Measurements from ENCODE around the gene ARNT2.

Gene ARNT2

DNA sequence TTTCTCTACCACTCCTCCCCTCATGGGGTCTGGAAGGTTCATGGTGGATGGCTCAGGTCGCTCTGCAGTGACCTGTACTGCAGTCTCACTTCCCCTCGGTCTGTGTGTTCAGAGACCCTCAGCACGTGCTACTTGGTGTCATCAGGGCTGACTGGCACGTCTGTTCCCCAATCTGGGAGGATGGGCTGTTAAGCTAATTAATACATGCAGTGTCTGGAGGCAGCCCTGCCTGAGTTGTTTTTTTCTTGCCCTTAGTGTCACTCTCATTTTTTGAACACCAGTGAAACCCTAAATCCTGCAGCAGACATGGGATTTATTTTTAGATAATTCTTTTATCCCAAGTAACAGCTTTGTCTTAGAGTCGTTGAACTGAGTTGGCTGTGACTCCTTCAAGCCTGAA, 64.6 kb downstream of the ARNT2 start:
- no peak for DNase-seq

GRCh38 chr15:80471881-80472280, 67.7 kb downstream of the ARNT2 start:
- DNase-seq = no peak

DNA sequence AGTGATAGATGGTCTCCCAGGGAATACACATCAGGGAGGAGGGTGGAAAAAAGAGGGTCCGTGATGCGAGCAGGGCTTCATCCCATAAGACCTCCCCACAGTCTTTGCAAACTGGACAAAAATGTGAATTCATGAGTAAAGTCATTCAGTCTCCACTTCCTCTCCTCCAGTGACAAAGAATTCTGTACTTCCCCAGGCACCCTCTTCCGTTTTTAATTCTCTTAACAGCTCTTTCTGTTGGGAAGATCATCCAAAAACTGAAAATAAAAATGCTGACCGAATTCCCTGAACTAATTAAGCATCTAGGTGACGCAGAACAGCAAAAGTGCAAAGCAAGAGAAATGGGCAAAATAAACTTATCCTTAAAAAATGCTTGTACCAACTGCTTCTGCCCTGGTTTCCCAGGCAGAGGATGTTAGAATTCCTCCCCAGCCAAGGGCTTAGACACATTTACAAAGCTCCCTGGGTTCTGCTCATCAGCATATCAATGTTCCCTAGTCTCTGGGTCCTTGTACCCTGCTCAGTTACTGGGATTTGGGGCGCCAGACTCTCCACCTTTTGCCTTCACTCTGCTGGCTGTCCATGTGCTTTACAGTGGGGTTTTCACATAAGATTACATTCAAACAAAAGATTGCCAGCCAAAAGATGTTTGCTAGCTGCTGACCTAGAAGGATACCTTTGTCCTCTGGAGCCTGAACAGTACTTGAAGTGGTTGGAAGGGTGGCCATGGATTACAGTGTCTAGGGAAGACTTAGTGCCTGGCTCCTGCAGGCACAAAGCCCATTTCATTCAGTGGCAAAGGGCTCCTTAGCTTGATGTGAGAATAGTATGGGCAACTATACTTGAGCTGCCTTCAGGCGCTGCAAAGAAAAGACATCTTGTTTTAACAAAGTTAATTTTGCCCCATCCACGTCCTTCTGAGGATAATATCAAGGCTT, 69.4 kb downstream of the ARNT2 start:
- no peak for DNase-seq

- DNase-seq = no peak
Observed at GRCh38 chr15:80474224-80475215, 70.3 kb downstream of the ARNT2 start.

DNA sequence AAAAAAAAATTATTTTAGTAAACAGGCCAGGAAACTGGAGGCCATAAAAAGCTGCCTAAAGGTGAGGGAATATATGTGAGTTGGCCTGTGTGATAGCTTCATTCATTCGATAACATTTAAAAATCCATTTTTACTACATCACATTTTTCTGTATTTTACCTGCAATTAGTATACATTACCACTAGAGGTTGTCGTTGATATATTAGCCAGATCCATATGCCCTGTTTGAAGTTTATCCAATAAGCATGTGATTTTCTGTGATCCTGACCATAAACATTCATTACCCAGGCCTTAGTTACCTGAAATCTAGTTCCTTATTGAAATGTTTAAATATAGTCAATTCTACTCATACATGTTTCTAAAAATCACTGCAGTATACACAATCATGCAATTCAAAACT, 71.4 kb downstream of the ARNT2 start:
- DNase-seq = no peak

- no peak for DNase-seq
Observed at GRCh38 chr15:80476036-80476435, 71.9 kb downstream of the ARNT2 start.

DNA sequence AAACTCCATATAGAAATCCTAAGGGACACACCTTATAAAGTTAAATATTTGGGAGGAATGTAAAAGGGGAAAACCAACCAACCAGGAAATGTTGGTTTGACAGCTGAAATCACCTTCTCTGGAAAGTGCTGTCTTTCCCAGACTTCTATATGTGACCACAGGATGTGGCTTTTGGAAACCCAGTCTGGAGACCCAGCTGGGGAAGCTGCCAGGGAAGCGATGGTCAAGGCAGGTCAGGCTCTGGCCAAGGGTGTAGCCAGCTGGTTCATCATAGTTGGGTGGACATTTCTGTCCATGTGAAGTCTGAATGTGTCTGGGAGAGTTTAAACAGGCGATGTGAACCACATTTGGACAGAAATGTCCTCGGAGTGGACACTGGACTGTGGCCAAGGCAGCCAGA, 73.9 kb downstream of the ARNT2 start:
- DNase-seq = no peak

- DNase-seq = no peak
Observed at GRCh38 chr15:80479191-80479590, 75.0 kb downstream of the ARNT2 start.

- DNase-seq = no peak
Observed at GRCh38 chr15:80480171-80480811, 76.1 kb downstream of the ARNT2 start.

DNA sequence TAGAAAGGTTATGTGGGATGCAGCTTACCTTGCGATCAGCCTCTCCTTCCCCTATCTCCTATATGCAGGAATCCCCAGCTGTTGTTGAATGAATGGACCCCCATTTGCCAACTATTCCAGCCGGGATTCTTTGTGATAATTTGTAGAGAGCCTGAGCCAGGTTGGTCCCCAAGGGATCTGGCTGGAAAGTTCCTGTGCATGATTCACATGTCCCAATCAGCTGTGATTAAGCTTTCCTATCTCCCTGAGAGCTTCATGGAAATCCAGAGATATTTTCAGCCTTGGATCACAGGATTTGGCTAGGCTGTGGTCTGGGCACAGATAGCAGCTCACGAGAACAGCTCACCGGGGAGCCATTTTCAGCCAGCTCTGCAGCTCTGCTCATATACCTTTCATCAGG, 76.7 kb downstream of the ARNT2 start:
- peak in 1 of 2 experiments; percentile 5 for DNase-seq

DNA sequence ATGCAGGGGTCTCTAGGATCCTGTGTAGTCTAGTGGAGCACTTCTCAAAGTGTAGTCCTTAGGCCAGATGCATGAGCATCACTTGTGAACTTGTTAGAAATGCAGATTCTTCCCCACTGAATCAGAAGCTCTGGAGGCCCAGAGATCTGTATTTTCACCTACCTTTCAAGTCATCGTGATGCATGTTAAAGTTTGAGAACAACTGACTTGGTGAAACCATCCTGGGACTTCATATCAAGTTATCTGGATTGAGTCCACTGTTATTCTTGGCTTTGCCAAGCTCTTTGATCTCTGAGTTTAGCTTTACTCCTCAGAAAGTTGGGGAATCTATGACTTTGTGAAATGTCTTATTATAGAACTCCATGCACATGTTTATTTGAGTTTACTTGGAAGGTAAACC, 78.5 kb downstream of the ARNT2 start:
- DNase-seq = no peak

- no peak for DNase-seq
Observed at GRCh38 chr15:80483725-80484161, 79.6 kb downstream of the ARNT2 start.

DNA sequence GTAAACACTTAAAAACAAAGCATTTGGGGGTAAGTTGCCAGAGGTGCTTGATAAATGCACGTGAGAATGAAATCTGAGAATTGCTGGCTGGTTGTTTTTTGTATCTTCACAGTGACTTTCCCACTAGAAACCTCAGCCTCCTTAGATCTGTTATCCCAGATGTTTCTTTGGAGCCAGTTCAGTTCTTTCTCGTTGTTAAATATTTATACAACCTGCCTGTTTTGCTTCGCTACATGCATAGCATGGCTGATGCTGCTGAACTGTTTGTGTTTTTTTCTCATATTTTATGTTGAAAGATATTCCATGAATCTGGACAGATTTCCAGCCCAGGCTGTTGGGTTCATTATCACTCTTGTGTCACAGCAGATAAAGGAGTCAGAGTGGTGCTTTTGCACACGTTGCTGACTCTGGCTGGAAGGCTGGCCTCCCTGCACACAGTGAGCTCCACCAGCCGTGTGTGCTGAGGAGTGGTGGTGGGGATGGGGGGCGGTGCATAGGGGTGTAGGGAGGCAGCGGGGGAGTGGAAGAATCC, 80.2 kb downstream of the ARNT2 start:
- DNase-seq = no peak

- DNase-seq = no peak
Observed at GRCh38 chr15:80485370-80486164, 81.4 kb downstream of the ARNT2 start.

- no peak for DNase-seq
Observed at GRCh38 chr15:80487839-80488390, 83.7 kb downstream of the ARNT2 start.

GRCh38 chr15:80489030-80489594, 84.9 kb downstream of the ARNT2 start:
- no peak for DNase-seq

DNA sequence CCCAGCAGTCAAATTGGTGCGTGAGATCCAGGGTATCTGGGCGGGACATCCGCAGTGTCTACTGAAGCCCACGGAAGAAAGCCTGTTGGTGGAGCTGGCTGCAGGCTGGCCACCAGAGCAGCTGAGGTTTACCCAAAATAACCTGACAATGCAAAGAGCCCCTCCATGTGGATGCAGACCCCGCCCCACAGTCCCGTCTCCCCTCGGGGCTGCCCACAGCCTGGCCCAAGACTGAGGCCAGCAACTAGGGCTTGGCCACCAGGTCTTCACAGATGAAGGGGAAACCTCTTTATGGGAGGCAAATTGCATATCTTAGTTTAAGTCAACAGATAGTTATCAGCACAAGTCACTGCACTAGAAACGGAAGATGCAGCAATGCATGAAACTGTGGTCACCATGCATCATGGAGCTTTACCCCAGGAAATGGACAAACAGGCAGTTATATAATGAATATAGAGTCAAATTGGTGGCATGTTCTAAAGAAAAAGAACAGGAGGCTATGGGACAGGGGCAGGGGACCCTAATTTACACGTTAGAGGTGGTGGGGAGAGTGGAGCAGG, 86.3 kb downstream of the ARNT2 start:
- DNase-seq = no peak

DNA sequence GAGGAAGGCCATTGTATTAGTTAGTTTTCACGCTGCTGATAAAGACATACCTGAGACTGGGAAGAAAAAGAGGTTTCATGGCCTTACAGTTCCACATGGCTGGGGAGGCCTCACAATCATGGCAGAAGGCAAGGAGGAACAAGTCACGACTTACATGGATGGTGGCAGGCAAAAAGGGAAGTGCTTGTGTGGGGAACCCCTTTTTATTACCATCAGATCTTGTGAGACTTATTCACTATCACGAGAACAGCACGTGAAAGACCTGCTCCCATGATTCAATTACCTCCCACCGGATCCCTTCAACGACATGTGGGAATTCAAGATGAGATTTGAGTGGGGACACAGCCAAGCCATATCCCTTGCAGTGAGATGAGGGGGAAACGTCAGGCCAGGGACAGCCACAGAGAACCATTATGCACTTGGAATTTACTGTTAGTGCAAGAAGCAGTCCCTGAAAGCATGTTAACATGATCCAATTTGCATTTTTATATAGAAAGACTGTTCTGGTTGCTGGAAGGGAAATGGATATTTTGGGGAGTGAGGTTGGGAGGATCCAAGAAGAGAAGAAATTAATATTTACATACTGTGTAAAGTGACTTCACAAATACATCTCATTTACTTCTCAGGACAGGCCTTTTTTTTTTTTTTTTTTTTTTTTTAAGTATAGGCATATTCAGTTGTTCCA, 87.1 kb downstream of the ARNT2 start:
- DNase-seq = no peak

DNA sequence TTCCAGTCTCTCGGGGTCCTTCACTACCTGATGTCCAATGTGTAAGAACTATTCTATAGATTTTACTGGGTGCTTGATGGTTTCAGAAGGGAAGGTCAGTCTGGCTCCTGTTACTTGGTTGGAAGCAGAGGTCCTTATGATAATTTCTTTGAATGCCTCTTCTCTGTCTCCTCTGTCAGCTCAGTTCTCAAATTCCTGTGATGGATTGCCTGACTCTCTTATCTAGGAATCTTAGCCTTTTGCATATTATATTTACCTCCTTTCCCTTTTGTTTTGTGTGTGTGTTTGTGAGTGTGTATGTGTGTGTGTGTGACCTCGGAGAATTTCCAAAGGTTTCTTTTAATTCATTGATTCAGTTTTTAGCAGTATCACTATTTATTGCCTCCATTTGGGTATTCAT, 88.2 kb downstream of the ARNT2 start:
- DNase-seq = no peak

GRCh38 chr15:80492874-80493273, 88.7 kb downstream of the ARNT2 start:
- no peak for DNase-seq
